Measurements from ENCODE around the gene UBLCP1.
"Not testable (repeated sequence)": the region's sequence is repeated elsewhere in the genome, so short reads cannot be mapped to it uniquely, and the experiment has no call there.

Gene UBLCP1

DNA sequence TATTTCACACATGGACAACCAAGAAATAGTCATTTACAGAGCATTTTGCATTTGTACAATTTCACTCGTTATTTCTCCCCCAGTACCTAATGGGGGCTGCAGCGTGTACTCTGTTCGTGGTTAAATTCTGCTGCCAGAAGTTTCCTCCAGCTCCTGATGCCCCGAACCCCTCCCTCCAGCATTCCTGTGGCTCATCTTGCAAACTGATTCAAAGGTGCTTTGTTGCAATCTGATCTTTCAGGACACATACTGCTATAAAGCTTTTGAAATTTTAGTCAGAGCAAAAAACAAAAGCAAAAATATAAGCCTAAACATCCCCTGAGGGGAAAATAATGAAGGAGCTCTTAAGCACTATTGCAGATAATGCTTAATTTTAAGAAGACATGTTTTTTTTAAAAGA, 27.7 kb downstream of the UBLCP1 start:
- Histone ChIP-seq H3K4me1 (ENCODE audit: control insufficient read depth, insufficient read depth, low read length) (no peaks in the 10 kb centered on the region), H3K9ac (ENCODE audit: low read length) (no peak overlapping the region), H3K9me3 (ENCODE audit: control insufficient read depth, low read length) (no peaks in the 10 kb centered on the region), H3K36me3 (ENCODE audit: control insufficient read depth, insufficient read depth, low read length, severe bottlenecking) (peaks cover 3% of the 10 kb centered on the region), H3K27me3 (replicated peaks; ENCODE audit: control insufficient read depth, insufficient read depth, low read length) (no peaks in the 10 kb centered on the region), H3K4me3 (ENCODE audit: low read length) (no peak overlapping the region)
- DNase-seq (ENCODE audit: low read depth) = no peak

- no peaks in the 10 kb centered on the region for H3K27me3 ChIP-seq (replicated peaks; ENCODE audit: control insufficient read depth, insufficient read depth, low read length)
- H3K9ac ChIP-seq (ENCODE audit: low read length) = no peak overlapping the region
- no peaks in the 10 kb centered on the region for H3K36me3 ChIP-seq (ENCODE audit: control insufficient read depth, insufficient read depth, low read length, severe bottlenecking)
- no peak overlapping the region for H3K4me3 ChIP-seq (ENCODE audit: low read length)
- H3K4me1 ChIP-seq (ENCODE audit: control insufficient read depth, insufficient read depth, low read length) = no peaks in the 10 kb centered on the region
- H3K9me3 ChIP-seq (ENCODE audit: control insufficient read depth, low read length) = peaks cover 15% of the 10 kb centered on the region
- no peak for DNase-seq (ENCODE audit: low read depth)
These were observed 31.8 kb downstream of the UBLCP1 start for GRCh38 chr5:159294921-159295320.

DNA sequence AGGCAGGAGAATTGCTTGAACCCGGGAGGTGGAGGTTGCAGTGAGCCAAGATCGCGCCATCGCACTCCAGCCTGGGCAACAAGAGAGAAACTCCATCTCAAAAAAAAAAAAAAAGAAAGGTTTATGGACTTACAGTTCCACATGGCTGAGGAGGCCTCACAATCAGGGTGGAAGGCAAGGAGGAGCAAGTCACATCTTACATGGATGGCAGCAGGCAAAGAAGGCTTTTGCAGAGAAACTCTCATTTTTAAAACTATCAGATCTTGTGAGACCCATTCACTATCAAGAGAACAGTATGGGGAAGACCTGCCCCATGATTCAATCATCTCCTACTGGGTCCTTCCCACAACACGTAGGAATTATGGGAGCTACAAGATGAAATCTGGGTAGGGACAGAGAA, 34.2 kb downstream of the UBLCP1 start:
- peaks cover 27% of the 10 kb centered on the region for H3K9me3 ChIP-seq (ENCODE audit: control insufficient read depth, low read length)

GRCh38 chr5:159301466-159301865, 38.4 kb downstream of the UBLCP1 start:
- Histone ChIP-seq H3K9ac (ENCODE audit: low read length) (no peak overlapping the region), H3K36me3 (ENCODE audit: control insufficient read depth, insufficient read depth, low read length, severe bottlenecking) (no peaks in the 10 kb centered on the region), H3K9me3 (ENCODE audit: control insufficient read depth, low read length) (peaks cover 39% of the 10 kb centered on the region), H3K4me1 (ENCODE audit: control insufficient read depth, insufficient read depth, low read length) (peaks cover 3% of the 10 kb centered on the region), H3K4me3 (ENCODE audit: low read length) (no peak overlapping the region), H3K27me3 (replicated peaks; ENCODE audit: control insufficient read depth, insufficient read depth, low read length) (no peaks in the 10 kb centered on the region)
- DNase-seq (ENCODE audit: low read depth) = peak; percentile 4

More for the DNA sequence above, 34.2 kb downstream of the UBLCP1 start:
- not testable (repeated sequence) for H3K9ac ChIP-seq (ENCODE audit: low read length); H3K27me3 ChIP-seq (replicated peaks; ENCODE audit: control insufficient read depth, insufficient read depth, low read length); H3K4me3 ChIP-seq (ENCODE audit: low read length); H3K4me1 ChIP-seq (ENCODE audit: control insufficient read depth, insufficient read depth, low read length); H3K36me3 ChIP-seq (ENCODE audit: control insufficient read depth, insufficient read depth, low read length, severe bottlenecking); DNase-seq (ENCODE audit: low read depth)

- peaks cover 39% of the 10 kb centered on the region for H3K9me3 ChIP-seq (ENCODE audit: control insufficient read depth, low read length)
- not testable (repeated sequence) for H3K4me3 ChIP-seq (ENCODE audit: low read length); DNase-seq (ENCODE audit: low read depth); H3K36me3 ChIP-seq (ENCODE audit: control insufficient read depth, insufficient read depth, low read length, severe bottlenecking); H3K9ac ChIP-seq (ENCODE audit: low read length); H3K4me1 ChIP-seq (ENCODE audit: control insufficient read depth, insufficient read depth, low read length); H3K27me3 ChIP-seq (replicated peaks; ENCODE audit: control insufficient read depth, insufficient read depth, low read length)
These were observed 39.1 kb downstream of the UBLCP1 start for GRCh38 chr5:159301929-159302860.

DNA sequence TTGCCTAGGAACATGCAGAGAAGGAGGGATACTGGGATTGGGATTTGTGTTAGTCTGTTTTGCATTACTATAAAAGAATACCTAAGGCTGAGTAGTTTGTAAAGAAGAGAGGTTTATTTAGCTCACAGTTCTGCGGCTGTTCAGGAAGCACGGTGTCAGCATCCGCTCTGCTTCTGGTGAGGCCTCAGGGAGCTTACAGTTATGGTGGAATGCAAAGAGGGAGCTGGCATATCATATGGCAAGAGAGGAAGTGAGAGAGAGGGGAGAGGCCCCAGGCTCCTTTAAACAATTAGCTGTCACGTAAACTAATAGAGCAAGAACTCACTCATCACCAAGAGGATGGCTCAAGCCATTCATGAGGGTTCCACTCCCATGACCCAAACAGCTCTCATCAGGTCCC, 40.2 kb downstream of the UBLCP1 start:
- Histone ChIP-seq H3K4me1 (ENCODE audit: control insufficient read depth, insufficient read depth, low read length) (peaks cover 3% of the 10 kb centered on the region), H3K4me3 (ENCODE audit: low read length) (no peak overlapping the region), H3K9ac (ENCODE audit: low read length) (no peak overlapping the region), H3K27me3 (replicated peaks; ENCODE audit: control insufficient read depth, insufficient read depth, low read length) (no peaks in the 10 kb centered on the region), H3K36me3 (ENCODE audit: control insufficient read depth, insufficient read depth, low read length, severe bottlenecking) (no peaks in the 10 kb centered on the region), H3K9me3 (ENCODE audit: control insufficient read depth, low read length) (peaks cover 30% of the 10 kb centered on the region)
- DNase-seq (ENCODE audit: low read depth) = no peak

GRCh38 chr5:159304961-159305595, 42.0 kb downstream of the UBLCP1 start:
- Histone ChIP-seq H3K9me3 (ENCODE audit: control insufficient read depth, low read length) (peaks cover 24% of the 10 kb centered on the region), H3K4me1 (ENCODE audit: control insufficient read depth, insufficient read depth, low read length) (peaks cover 3% of the 10 kb centered on the region), H3K27me3 (replicated peaks; ENCODE audit: control insufficient read depth, insufficient read depth, low read length) (peaks cover 9% of the 10 kb centered on the region), H3K36me3 (ENCODE audit: control insufficient read depth, insufficient read depth, low read length, severe bottlenecking) (no peaks in the 10 kb centered on the region), H3K4me3 (ENCODE audit: low read length) (no peak overlapping the region), H3K9ac (ENCODE audit: low read length) (no peak overlapping the region)
- peak; percentile 53 for DNase-seq (ENCODE audit: low read depth)

DNA sequence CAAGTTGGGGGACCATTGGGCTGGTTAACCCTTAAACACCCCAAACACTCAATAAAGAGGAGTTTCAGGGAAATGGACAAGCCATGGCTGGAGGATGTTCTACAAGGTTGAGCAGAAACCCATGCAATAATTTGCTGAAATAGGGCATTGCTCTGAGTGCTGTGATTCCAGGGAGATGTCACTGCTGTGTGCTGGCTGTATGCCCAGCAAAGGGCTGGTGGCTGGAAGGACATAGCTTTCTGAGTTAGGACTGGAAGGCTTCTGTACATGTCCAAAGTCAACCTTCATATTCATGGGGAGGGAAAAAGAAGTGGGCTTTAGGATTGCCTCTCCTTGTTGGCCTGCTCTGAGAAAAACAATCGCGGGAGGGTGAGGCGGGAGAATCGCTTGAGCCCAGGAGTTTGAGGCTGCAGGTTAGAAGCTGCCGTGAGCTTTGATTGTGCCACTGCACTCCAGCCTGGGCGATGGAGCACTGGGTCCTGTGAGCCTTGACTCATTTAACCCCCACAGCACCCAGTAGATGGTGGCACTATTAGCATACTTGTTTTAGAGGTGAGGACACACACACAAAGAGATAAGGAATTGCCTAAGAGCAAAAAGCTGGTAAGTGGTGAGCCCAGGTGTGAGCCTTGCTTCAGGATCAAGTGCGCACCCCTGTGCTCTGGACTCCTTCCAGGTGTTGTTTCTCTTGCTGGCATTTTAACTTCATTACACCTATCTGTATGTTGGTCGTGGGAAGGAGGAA, 46.8 kb downstream of the UBLCP1 start:
- no peak for DNase-seq (ENCODE audit: low read depth)
- peaks cover 9% of the 10 kb centered on the region for H3K4me1 ChIP-seq (ENCODE audit: control insufficient read depth, insufficient read depth, low read length)
- peaks cover 41% of the 10 kb centered on the region for H3K27me3 ChIP-seq (replicated peaks; ENCODE audit: control insufficient read depth, insufficient read depth, low read length)
- no peak overlapping the region for H3K4me3 ChIP-seq (ENCODE audit: low read length)
- H3K36me3 ChIP-seq (ENCODE audit: control insufficient read depth, insufficient read depth, low read length, severe bottlenecking) = no peaks in the 10 kb centered on the region
- no peak overlapping the region for H3K9ac ChIP-seq (ENCODE audit: low read length)
- H3K9me3 ChIP-seq (ENCODE audit: control insufficient read depth, low read length) = no peaks in the 10 kb centered on the region

DNA sequence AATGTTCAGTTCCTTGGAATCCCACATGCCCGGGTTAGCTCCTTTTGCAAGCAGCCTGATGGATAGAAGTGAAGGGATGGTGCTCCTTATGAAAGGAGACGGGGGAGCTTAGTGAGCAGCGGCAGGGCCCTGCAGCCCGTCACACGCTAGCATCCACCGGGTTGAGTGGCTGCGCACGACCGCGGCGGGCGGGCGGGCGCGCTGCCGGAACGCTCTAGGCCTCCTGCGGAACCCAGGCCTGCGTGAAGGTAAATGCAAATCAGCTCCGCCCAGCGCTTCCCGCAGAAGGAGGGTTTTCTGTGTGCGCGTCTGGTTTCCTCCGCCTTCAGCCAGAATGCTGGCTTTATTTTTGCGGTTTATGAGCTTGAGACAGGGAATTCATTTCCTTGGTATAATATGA, 47.4 kb downstream of the UBLCP1 start:
- Histone ChIP-seq H3K27me3 (replicated peaks; ENCODE audit: control insufficient read depth, insufficient read depth, low read length) (peaks cover 41% of the 10 kb centered on the region), H3K9me3 (ENCODE audit: control insufficient read depth, low read length) (no peaks in the 10 kb centered on the region), H3K4me1 (ENCODE audit: control insufficient read depth, insufficient read depth, low read length) (peaks cover 6% of the 10 kb centered on the region), H3K4me3 (ENCODE audit: low read length) (no peak overlapping the region), H3K9ac (ENCODE audit: low read length) (no peak overlapping the region), H3K36me3 (ENCODE audit: control insufficient read depth, insufficient read depth, low read length, severe bottlenecking) (no peaks in the 10 kb centered on the region)
- DNase-seq (ENCODE audit: low read depth) = no peak

DNA sequence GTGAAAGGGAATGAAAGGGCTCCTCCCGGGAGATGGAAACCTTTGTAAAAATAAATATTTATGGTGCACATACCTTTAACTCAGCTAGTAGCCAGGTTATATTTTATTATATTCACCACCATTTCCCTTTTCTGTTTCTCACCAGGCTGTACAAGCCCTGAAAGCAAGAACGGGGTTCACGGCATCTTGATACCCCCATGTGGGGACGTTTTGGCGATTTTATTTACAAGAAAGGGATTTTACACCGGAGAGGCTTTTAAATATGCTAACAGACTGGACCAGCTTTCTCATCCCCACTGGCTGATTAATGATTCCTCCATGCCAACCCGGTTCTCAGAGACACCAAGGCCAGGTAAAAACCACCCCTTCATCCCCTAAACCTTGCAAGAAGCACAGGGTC, 48.0 kb downstream of the UBLCP1 start:
- H3K36me3 ChIP-seq (ENCODE audit: control insufficient read depth, insufficient read depth, low read length, severe bottlenecking) = no peaks in the 10 kb centered on the region
- H3K9ac ChIP-seq (ENCODE audit: low read length) = no peak overlapping the region
- peaks cover 41% of the 10 kb centered on the region for H3K27me3 ChIP-seq (replicated peaks; ENCODE audit: control insufficient read depth, insufficient read depth, low read length)
- H3K4me3 ChIP-seq (ENCODE audit: low read length) = no peak overlapping the region
- no peaks in the 10 kb centered on the region for H3K9me3 ChIP-seq (ENCODE audit: control insufficient read depth, low read length)
- DNase-seq (ENCODE audit: low read depth) = no peak
- H3K4me1 ChIP-seq (ENCODE audit: control insufficient read depth, insufficient read depth, low read length) = peaks cover 6% of the 10 kb centered on the region

DNA sequence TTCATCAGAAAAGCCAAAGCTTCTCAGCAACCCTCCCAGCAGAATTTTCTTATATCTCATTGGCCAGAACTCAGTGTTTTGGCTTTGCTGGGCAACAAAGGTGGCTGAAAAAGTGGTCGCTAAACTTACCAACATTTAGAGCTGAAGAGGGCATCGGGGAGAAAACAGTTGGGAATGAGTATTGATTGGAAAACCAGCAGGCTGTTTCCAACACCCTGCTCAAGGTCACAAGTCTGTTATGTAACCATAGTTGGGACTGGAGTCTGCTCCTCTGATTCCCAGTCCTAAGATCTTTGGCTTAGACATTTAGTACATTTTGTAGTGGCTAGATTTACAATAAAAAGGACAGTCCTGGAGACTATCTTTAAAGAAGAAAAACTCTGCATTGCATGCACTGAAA, 50.1 kb downstream of the UBLCP1 start:
- peaks cover 6% of the 10 kb centered on the region for H3K4me1 ChIP-seq (ENCODE audit: control insufficient read depth, insufficient read depth, low read length)
- DNase-seq (ENCODE audit: low read depth) = no peak
- H3K9ac ChIP-seq (ENCODE audit: low read length) = no peak overlapping the region
- H3K4me3 ChIP-seq (ENCODE audit: low read length) = no peak overlapping the region
- peaks cover 41% of the 10 kb centered on the region for H3K27me3 ChIP-seq (replicated peaks; ENCODE audit: control insufficient read depth, insufficient read depth, low read length)
- no peaks in the 10 kb centered on the region for H3K9me3 ChIP-seq (ENCODE audit: control insufficient read depth, low read length)
- no peaks in the 10 kb centered on the region for H3K36me3 ChIP-seq (ENCODE audit: control insufficient read depth, insufficient read depth, low read length, severe bottlenecking)
